ENCODE measurements around the gene UNK.
"Not testable (repeated sequence)": the region's sequence is repeated elsewhere in the genome, so short reads cannot be mapped to it uniquely, and the experiment has no call there.

UNK gene

GRCh38 chr17:75754378-75755204, 30.0 kb upstream of the UNK start:
- no peak for DNase-seq

- DNase-seq: no peak
Observed at GRCh38 chr17:75755205-75755901, 29.3 kb upstream of the UNK start.

GRCh38 chr17:75755990-75756389, 28.6 kb upstream of the UNK start:
- DNase-seq: no peak

GRCh38 chr17:75756451-75757085, 28.0 kb upstream of the UNK start:
- no peak for DNase-seq

GRCh38 chr17:75757086-75757681, 27.4 kb upstream of the UNK start:
- DNase-seq: no peak

GRCh38 chr17:75758131-75758905, 26.3 kb upstream of the UNK start:
- DNase-seq: no peak

- no peak for DNase-seq
Observed at GRCh38 chr17:75759457-75759856, 25.1 kb upstream of the UNK start.

GRCh38 chr17:75759978-75760640, 24.5 kb upstream of the UNK start:
- not testable (repeated sequence) for DNase-seq

- no peak for DNase-seq
Observed at GRCh38 chr17:75762513-75763268, 21.9 kb upstream of the UNK start.

GRCh38 chr17:75763269-75763607, 21.4 kb upstream of the UNK start:
- DNase-seq: no peak

- DNase-seq: no peak
Observed at GRCh38 chr17:75763613-75764416, 20.8 kb upstream of the UNK start.

GRCh38 chr17:75764417-75764710, 20.2 kb upstream of the UNK start:
- no peak for DNase-seq

GRCh38 chr17:75764711-75765421, 19.7 kb upstream of the UNK start, which contains the start of gene GALK1:
TSS of gene GALK1 (minus strand) at chr17:75765192. CDS start at chr17:75765136, 56 bp downstream.
- no peak for DNase-seq

GRCh38 chr17:75765981-75766380, 18.6 kb upstream of the UNK start:
- no peak for DNase-seq

GRCh38 chr17:75767881-75768280, 16.7 kb upstream of the UNK start:
- no peak for DNase-seq

GRCh38 chr17:75769536-75769935, 15.1 kb upstream of the UNK start:
- no peak for DNase-seq

GRCh38 chr17:75771334-75772281, 13.0 kb upstream of the UNK start:
- no peak for DNase-seq

- no peak for DNase-seq
Observed at GRCh38 chr17:75773121-75773807, 11.3 kb upstream of the UNK start.

Measured in KG1 (cell line).